Urinary bladder (tissue), 4 donors: ENCODE measurements around the gene MDFI. TPM values are rescaled to one million over a fixed set of nuclear protein-coding genes. Genes with fewer than 3 reads are reported as not detected.

ENCODE experiments used
- DNase-seq: peaks from one replicate; pipeline ENCODE4 v3.0.0-alpha.2; 2015; ENCODE audit errors: extremely low spot score
- H3K27ac ChIP-seq: one replicate; pipeline ENCODE4 v1.5.1; 2013; ENCODE audit warnings: low read depth, mild to moderate bottlenecking, moderate library complexity
- H3K36me3 ChIP-seq: one replicate; pipeline ENCODE4 v1.6.1; 2013; ENCODE audit warnings: mild to moderate bottlenecking, moderate library complexity; ENCODE audit not compliant: insufficient read depth
- H3K4me1 ChIP-seq: one replicate; pipeline ENCODE4 v1.6.1; 2013; ENCODE audit warnings: mild to moderate bottlenecking, moderate library complexity; ENCODE audit not compliant: insufficient read depth
- H3K4me3 ChIP-seq: one replicate; pipeline ENCODE4 v1.5.1; 2013; ENCODE audit warnings: low read depth, low read length
- WGBS: extraction: QIAGEN DNeasy Blood & Tissue Kit; methylation state at CpG from one replicate; pipeline ENCODE4 v1.1.7; 2013; 5-methylcytosine and 5-hydroxymethylcytosine counted together
- polyA plus RNA-seq: library from polyadenylated mRNA; stranded (reverse); fragments of 200-250 nt; gene quantifications from one replicate; pipeline ENCODE4 v1.2.3, GENCODE V29; 2013
- small RNA-seq: library from RNA; depleted of rRNA; stranded (forward); fragments of <200 nt; gene quantifications from one replicate; pipeline ENCODE3, GENCODE V24; 2014
- total RNA-seq: library from RNA; depleted of rRNA; stranded (reverse); fragments of >200 nt; gene quantifications from one replicate; pipeline ENCODE4 v1.2.3, GENCODE V29; 2014
- donor health status: healthy with polysubstance abuse.
- donor health status: healthy.

Gene MDFI
- total and polyA plus RNA-seq, 2 donors, result 20.6 to 32.6 TPM

DNA sequence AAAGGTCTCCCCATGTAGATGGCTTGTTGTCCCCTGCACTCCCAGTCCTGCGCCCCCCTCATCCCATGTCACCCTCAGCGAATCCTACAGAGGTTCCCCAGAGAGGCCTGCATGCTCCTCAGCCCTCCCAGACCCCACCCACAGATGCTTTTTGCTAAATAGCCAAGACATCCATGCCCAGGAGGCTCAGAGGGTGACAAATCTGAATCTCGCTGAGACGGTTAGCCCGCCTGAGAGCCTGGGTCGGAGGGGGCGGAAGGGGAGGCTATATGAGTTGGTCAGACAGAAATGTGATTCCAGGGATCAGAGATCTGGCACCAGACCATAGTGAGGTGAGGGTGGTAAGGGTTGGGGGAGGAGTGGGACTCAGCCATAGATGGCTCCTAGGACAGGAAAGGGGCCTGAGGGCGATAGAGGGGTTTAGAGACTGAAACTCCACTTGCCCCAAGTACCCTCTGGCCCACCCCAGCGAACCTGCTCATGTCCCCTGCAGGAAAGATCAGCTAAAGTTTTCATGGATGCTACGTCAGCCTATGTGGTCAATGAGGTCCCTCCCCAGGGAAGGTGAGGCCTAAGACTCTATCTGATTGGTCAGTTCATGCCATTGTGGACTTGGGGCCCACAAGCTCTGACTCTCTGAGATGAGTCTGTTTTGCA is 63.9 kb downstream of the MDFI start:
- H3K36me3 ChIP-seq, result peaks cover 2% of the 10 kb centered on the region
- WGBS, result 95% methylated on average over 10 of the region's 10 CpGs
- H3K4me3 ChIP-seq, result no peak overlapping the region
- no peak overlapping the region for H3K27ac ChIP-seq
- H3K4me1 ChIP-seq, result no peaks in the 10 kb centered on the region
- DNase-seq, result no peak

- no peak overlapping the region for H3K4me3 ChIP-seq
- 87% methylated on average over 14 of the region's 14 CpGs for WGBS
- no peaks in the 10 kb centered on the region for H3K4me1 ChIP-seq
- H3K36me3 ChIP-seq, result peaks cover 2% of the 10 kb centered on the region
- no peak overlapping the region for H3K27ac ChIP-seq
- no peak for DNase-seq
Measured at GRCh38 chr6:41702771-41703494, 64.7 kb downstream of the MDFI start.

Small RNAs within 50 kb of the gene (small RNA-seq; reads per million reads assigned to genes)
- gene MIR4641, result not detected

Other genes starting within 250 kb of the MDFI start
- gene FOXP4, start 92.1 kb upstream of the MDFI start, total RNA-seq, result 1.6 TPM
- gene FOXP4, start 92.1 kb upstream of the MDFI start, polyA plus RNA-seq, result 18.0 TPM
- 4.3 TPM for gene TFEB, start 97.1 kb downstream of the MDFI start, total RNA-seq
- 25.4 TPM for gene TFEB, start 97.1 kb downstream of the MDFI start, polyA plus RNA-seq
- not detected for gene PGC, start 108.9 kb downstream of the MDFI start, total RNA-seq
- gene PGC, start 108.9 kb downstream of the MDFI start, polyA plus RNA-seq, result not detected
- 1.9 TPM for gene FRS3, start 141.4 kb downstream of the MDFI start, total RNA-seq
- 7.4 TPM for gene FRS3, start 141.4 kb downstream of the MDFI start, polyA plus RNA-seq
- 3.1 TPM for gene PRICKLE4, start 142.3 kb downstream of the MDFI start, total RNA-seq
- gene PRICKLE4, start 142.3 kb downstream of the MDFI start, polyA plus RNA-seq, result 3.7 TPM
- 34.4 TPM for gene TOMM6, start 149.2 kb downstream of the MDFI start, total RNA-seq
- 181 TPM for gene TOMM6, start 149.2 kb downstream of the MDFI start, polyA plus RNA-seq